GM10847 (cell line): ENCODE data around the gene SMG6.

Experiments
- POLR2A ChIP-seq: IDR thresholded peaks from 2 replicates; pipeline ENCODE4 v1.6.1; 2011; ENCODE audit not compliant: insufficient read length; ENCODE audit errors: extremely low read depth

Gene SMG6

GRCh38 chr17:2140683-2141082, 162.9 kb downstream of the SMG6 start:
- TF ChIP-seq POLR2A = no peak

GRCh38 chr17:2138761-2139160, 164.8 kb downstream of the SMG6 start:
- TF ChIP-seq POLR2A = no peak

- TF ChIP-seq POLR2A = no peak
Observed at GRCh38 chr17:2138318-2138717, 165.3 kb downstream of the SMG6 start.

- TF ChIP-seq POLR2A = no peak
Observed at GRCh38 chr17:2137342-2138098, 166.1 kb downstream of the SMG6 start.

- no peak for TF ChIP-seq POLR2A
Observed at GRCh38 chr17:2136241-2136640, 167.3 kb downstream of the SMG6 start.

GRCh38 chr17:2128011-2128410, 175.6 kb downstream of the SMG6 start:
- TF ChIP-seq POLR2A = no peak

- TF ChIP-seq POLR2A = no peak
Observed at GRCh38 chr17:2125013-2125535, 178.5 kb downstream of the SMG6 start.

GRCh38 chr17:2124391-2124790, 179.2 kb downstream of the SMG6 start:
- TF ChIP-seq POLR2A = no peak

GRCh38 chr17:2123375-2124251, 180.0 kb downstream of the SMG6 start:
- no peak for TF ChIP-seq POLR2A

- no peak for TF ChIP-seq POLR2A
Observed at GRCh38 chr17:2122641-2123302, 180.8 kb downstream of the SMG6 start.

- TF ChIP-seq POLR2A = no peak
Observed at GRCh38 chr17:2120586-2121335, 182.8 kb downstream of the SMG6 start.

GRCh38 chr17:2113279-2113622, 190.3 kb downstream of the SMG6 start:
- TF ChIP-seq POLR2A = no peak

GRCh38 chr17:2111691-2112090, 191.9 kb downstream of the SMG6 start:
- no peak for TF ChIP-seq POLR2A

- TF ChIP-seq POLR2A = no peak
Observed at GRCh38 chr17:2110436-2110835, 193.1 kb downstream of the SMG6 start.

GRCh38 chr17:2108170-2108569, 195.4 kb downstream of the SMG6 start:
- TF ChIP-seq POLR2A = no peak

GRCh38 chr17:2107506-2107905, 196.1 kb downstream of the SMG6 start:
- TF ChIP-seq POLR2A = no peak

- TF ChIP-seq POLR2A = no peak
Observed at GRCh38 chr17:2107050-2107449, 196.5 kb downstream of the SMG6 start.
